H1 (cell line): ENCODE data around the gene HTR3A. TPM values are rescaled to one million over a fixed set of nuclear protein-coding genes. Genes with fewer than 3 reads are reported as not detected.

Experiments used
- CTCF ChIA-PET: fragments of 300-600 bp; sonication (Branson Sonifier 250); formaldehyde crosslinking; loops from one replicate; lab custom pipeline; 2021; ENCODE audit not compliant: partially characterized antibody; lab: Charles Lee
- POLR2A ChIA-PET: fragments of 300-600 bp; sonication (Branson Sonifier 250); formaldehyde crosslinking; loops from one replicate; lab custom pipeline; 2021; ENCODE audit warnings: inconsistent platforms; ENCODE audit not compliant: partially characterized antibody; lab: Charles Lee
- DNase-seq, 2 experiments: peaks; one replicate each; pipeline versions ENCODE4 v3.0.0 to v3.0.0-alpha.2; 2010 to 2022; ENCODE audit warnings: low spot score in 2 of 2, low read depth in 1 of 2, mixed read lengths in 1 of 2
- FAIRE-seq: peaks from 2 replicates; lab custom pipeline; 2011; peaks lifted over from hg19 to GRCh38; lab: Jason Lieb, UNC
- H2AFZ ChIP-seq: 2 replicates; pipeline ENCODE4 v1.8.1; 2012; ENCODE audit warnings: low read length, inconsistent platforms
- H2AK5ac ChIP-seq: 2 replicates; pipeline ENCODE4 v1.6.1; 2013; ENCODE audit warnings: low read depth, low read length
- H2BK120ac ChIP-seq: replicated peaks from 2 replicates; pipeline ENCODE3; 2013; ENCODE audit warnings: low read depth, low read length, inconsistent platforms
- H2BK12ac ChIP-seq: 2 replicates; pipeline ENCODE4 v1.6.1; 2013; ENCODE audit warnings: low read depth, low read length
- H2BK15ac ChIP-seq: 2 replicates; pipeline ENCODE4 v1.6.1; 2013; ENCODE audit warnings: low read length
- H2BK20ac ChIP-seq: 2 replicates; pipeline ENCODE4 v1.6.1; 2013; ENCODE audit warnings: low read length
- H2BK5ac ChIP-seq: 2 replicates; pipeline ENCODE4 v1.6.1; 2013; ENCODE audit warnings: low read depth, low read length
- H3K14ac ChIP-seq: 2 replicates; pipeline ENCODE4 v1.6.1; 2013; ENCODE audit warnings: inconsistent platforms; ENCODE audit not compliant: insufficient read length
- H3K18ac ChIP-seq: 2 replicates; pipeline ENCODE4 v1.6.1; 2013; ENCODE audit warnings: low read length; ENCODE audit errors: extremely low read depth
- H3K23ac ChIP-seq: 2 replicates; pipeline ENCODE4 v1.6.1; 2013; ENCODE audit warnings: inconsistent platforms; ENCODE audit not compliant: insufficient read length
- H3K23me2 ChIP-seq: 2 replicates; pipeline ENCODE4 v1.6.1; 2013; ENCODE audit warnings: low read depth, low read length
- H3K27ac ChIP-seq: 2 replicates; pipeline ENCODE4 v1.6.1; 2011; ENCODE audit warnings: low read depth, low read length, inconsistent platforms
- H3K27me3 ChIP-seq, 4 experiments: replicated peaks in 1 of 4; 1 replicate in 1 of 4; 2 replicates in 3 of 4; pipeline versions ENCODE4 v1.6.1 to v1.8.1; 2011 to 2013; ENCODE audit warnings: low read length in 3 of 4, mild to moderate bottlenecking in 3 of 4, inconsistent platforms in 2 of 4, mixed read lengths in 2 of 4, moderate library complexity in 1 of 4; ENCODE audit not compliant: control insufficient read depth in 3 of 4, insufficient read depth in 3 of 4; ENCODE audit errors: extremely low read depth in 1 of 4
- H3K36me3 ChIP-seq, 4 experiments: 2 replicates each; pipeline versions ENCODE4 v1.6.1 to v1.8.1; 2011 to 2013; ENCODE audit warnings: mild to moderate bottlenecking in 4 of 4, low read length in 3 of 4, moderate library complexity in 2 of 4, control low read depth in 1 of 4, inconsistent platforms in 1 of 4; ENCODE audit not compliant: insufficient read depth in 4 of 4, control insufficient read depth in 2 of 4
- H3K4ac ChIP-seq: replicated peaks from 2 replicates; pipeline ENCODE3; 2013; ENCODE audit warnings: low read length, low read depth, mixed read lengths, inconsistent platforms; ENCODE audit not compliant: insufficient read length
- H3K4me1 ChIP-seq, 4 experiments: replicated peaks in 1 of 4; 1 replicate in 1 of 4; 2 replicates in 3 of 4; pipeline versions ENCODE4 v1.6.1 to v1.8.1; 2011 to 2013; ENCODE audit warnings: low read length in 3 of 4, inconsistent platforms in 2 of 4, mixed read lengths in 1 of 4; ENCODE audit not compliant: insufficient read depth in 4 of 4, control insufficient read depth in 3 of 4
- H3K4me2 ChIP-seq, 2 experiments: 2 replicates each; pipeline versions ENCODE4 v1.6.1 to v1.8.1; 2011 to 2013; ENCODE audit warnings: low read depth in 2 of 2, low read length in 2 of 2, control low read depth in 1 of 2, inconsistent platforms in 1 of 2, mild to moderate bottlenecking in 1 of 2; ENCODE audit not compliant: insufficient read depth in 1 of 2
- H3K4me3 ChIP-seq, 4 experiments: fragments of 200-600, 300-600 bp in 1 of 4; sonication (generic), shearing (Covaris generic), sonication (Bioruptor Twin) in 1 of 4; 2 replicates each; pipeline versions ENCODE4 v1.5.1 to v1.8.1; 2011 to 2016; ENCODE audit warnings: low read length in 4 of 4, low read depth in 3 of 4, control low read depth in 2 of 4, inconsistent platforms in 2 of 4, mild to moderate bottlenecking in 2 of 4, mixed read lengths in 1 of 4, moderate library complexity in 1 of 4; ENCODE audit not compliant: insufficient read depth in 2 of 4; ENCODE audit errors: extremely low read depth in 1 of 4
- H3K56ac ChIP-seq: replicated peaks from 2 replicates; pipeline ENCODE3; 2013; ENCODE audit warnings: low read depth, mild to moderate bottlenecking, mixed read lengths, low read length, inconsistent platforms; ENCODE audit not compliant: insufficient read length
- H3K79me1 ChIP-seq: 2 replicates; pipeline ENCODE4 v1.6.1; 2013; ENCODE audit warnings: low read depth, low read length, control low read depth
- H3K79me2 ChIP-seq, 2 experiments: 2 replicates each; pipeline versions ENCODE4 v1.6.1 to v1.8.1; 2012 to 2013; ENCODE audit warnings: low read length in 2 of 2, mild to moderate bottlenecking in 2 of 2, inconsistent platforms in 1 of 2; ENCODE audit not compliant: insufficient read depth in 2 of 2, control insufficient read depth in 1 of 2
- H3K9ac ChIP-seq, 4 experiments: replicated peaks in 1 of 4; 1 replicate in 1 of 4; 2 replicates in 3 of 4; pipeline versions ENCODE4 v1.6.1 to v1.8.1; 2011 to 2013; ENCODE audit warnings: low read depth in 3 of 4, low read length in 3 of 4, control low read depth in 2 of 4, mild to moderate bottlenecking in 2 of 4, moderate library complexity in 2 of 4, inconsistent platforms in 1 of 4; ENCODE audit errors: extremely low read depth in 1 of 4
- H3K9me3 ChIP-seq, 2 experiments: 2 replicates each; pipeline versions ENCODE4 v1.6.1 to v1.8.1; 2012 to 2013; ENCODE audit warnings: mild to moderate bottlenecking in 2 of 2, moderate library complexity in 2 of 2, control low read depth in 1 of 2, inconsistent platforms in 1 of 2, low read depth in 1 of 2, low read length in 1 of 2, mixed read lengths in 1 of 2; ENCODE audit not compliant: insufficient read depth in 2 of 2
- H4K20me1 ChIP-seq, 2 experiments: replicated peaks in 1 of 2; 2 replicates each; pipeline versions ENCODE3 to v1.8.1; 2011 to 2013; ENCODE audit warnings: inconsistent platforms in 2 of 2, low read length in 2 of 2, mild to moderate bottlenecking in 1 of 2; ENCODE audit not compliant: insufficient read depth in 2 of 2, control insufficient read depth in 1 of 2
- H4K5ac ChIP-seq: 2 replicates; pipeline ENCODE4 v1.6.1; 2013; ENCODE audit warnings: low read length, low read depth, mixed read lengths, inconsistent platforms; ENCODE audit not compliant: insufficient read length
- H4K8ac ChIP-seq: 2 replicates; pipeline ENCODE4 v1.8.0; 2013; ENCODE audit warnings: mild to moderate bottlenecking, moderate library complexity, low read length, inconsistent platforms; ENCODE audit not compliant: insufficient read depth; ENCODE audit errors: extremely low read depth
- H4K91ac ChIP-seq: replicated peaks from 2 replicates; pipeline ENCODE3; 2013; ENCODE audit warnings: low read length, mixed read lengths, inconsistent platforms; ENCODE audit not compliant: insufficient read length
- ATF2 ChIP-seq: IDR thresholded peaks from 2 replicates; pipeline ENCODE4 v1.6.1; 2012; ENCODE audit warnings: low read length, inconsistent platforms
- EGR1 ChIP-seq: IDR thresholded peaks from 2 replicates; pipeline ENCODE4 v1.6.1; 2011; ENCODE audit warnings: low read depth, low read length, borderline replicate concordance
- RFX5 ChIP-seq: IDR thresholded peaks from 2 replicates; pipeline ENCODE4 v1.6.1; 2011; ENCODE audit warnings: low read depth, low read length, improper control_type of control experiment, borderline replicate concordance
- SIN3A ChIP-seq, 2 experiments: IDR thresholded peaks in 1 of 2; conservative IDR thresholded peaks in 1 of 2; 2 replicates each; pipeline ENCODE4 v1.6.1; 2011 to 2012; ENCODE audit warnings: low read length in 2 of 2, improper control_type of control experiment in 1 of 2, low read depth in 1 of 2, mild to moderate bottlenecking in 1 of 2
- SIRT6 ChIP-seq: IDR thresholded peaks from one replicate; pipeline ENCODE4 v1.7.1; 2012; ENCODE audit warnings: low read length, inconsistent platforms
- SP1 ChIP-seq: IDR thresholded peaks from 2 replicates; pipeline ENCODE4 v1.6.1; 2011; ENCODE audit warnings: low read depth, low read length
- TAF1 ChIP-seq: IDR thresholded peaks from 2 replicates; pipeline ENCODE4 v1.6.1; 2011; ENCODE audit warnings: mild to moderate bottlenecking, low read depth, low read length
- WGBS, 2 experiments: shearing (Covaris generic) in 1 of 2; methylation state at CpG; one replicate each; pipeline versions ENCODE4 v1.1.6 to v1.1.7; 2013 to 2015; ENCODE audit warnings: low lambda C conversion rate in 2 of 2, mixed read lengths in 2 of 2, inconsistent platforms in 1 of 2, low coverage in 1 of 2, missing lambda C conversion rate in 1 of 2; ENCODE audit not compliant: insufficient replicate concordance in 2 of 2, insufficient coverage in 1 of 2, insufficient read length in 1 of 2; ENCODE audit errors: extremely low coverage in 1 of 2, missing lambda C conversion rate in 1 of 2; 5-methylcytosine and 5-hydroxymethylcytosine counted together
- polyA plus RNA-seq, 7 experiments: library from polyadenylated mRNA; depleted of rRNA in 3 of 7; stranded (reverse) in 5 of 7; unstranded in 2 of 7; fragments of >200 nt in 5 of 7; fragments of 200-250 nt in 2 of 7; gene quantifications; 1 replicate in 5 of 7; 2 replicates in 1 of 7; 4 replicates in 1 of 7; pipeline versions ENCODE4 v1.2.1 to v1.2.3, GENCODE V29; 2011 to 2013; ENCODE audit warnings: missing spikeins in 2 of 7, mixed read lengths in 2 of 7
- total RNA-seq: library from RNA; stranded (reverse); fragmentation: NEBNext Ultra II Directional; extraction: Animal tissue kit (Norgen Biotek cat#: 25700); gene quantifications from 2 replicates; pipeline ENCODE4 v1.2.1, GENCODE V29; 2021

HTR3A gene
- total and polyA plus RNA-seq, 2 of the 8 experiments (the other 6 are each of a cell fraction or from before 2014, with no cell fraction given): 7.5 to 8.9 TPM

GRCh38 chr11:113989916-113990315 lies 15.0 kb downstream of the HTR3A start:
- Histone ChIP-seq H3K27ac (no peak overlapping the region), H3K23me2 (no peaks in the 10 kb centered on the region), H3K36me3 (no peaks in the 10 kb centered on the region), H4K91ac (no peak overlapping the region), H3K4ac (no peak overlapping the region), H3K79me2 (no peaks in the 10 kb centered on the region), H2BK5ac (no peak overlapping the region), H2AK5ac (no peak overlapping the region), H4K20me1 (peaks cover 0 to 6% of the 10 kb centered on the region in 2 experiments), H3K79me1 (no peaks in the 10 kb centered on the region), H3K4me1 (peaks cover 3 to 8% (median 4%) of the 10 kb centered on the region in 4 experiments; a peak in 6 of 7 replicates), H3K14ac (no peak overlapping the region), H3K4me2 (no peak overlapping the region), H3K18ac (no peak overlapping the region), H2BK15ac (no peak overlapping the region), H3K4me3 (no peak overlapping the region), H3K27me3 (no peaks in the 10 kb centered on the region), H3K9me3 (no peaks in the 10 kb centered on the region), H3K56ac (no peak overlapping the region), H2AFZ (no peak overlapping the region), H4K5ac (no peak overlapping the region), H4K8ac (no peak overlapping the region), H2BK20ac (no peak overlapping the region), H2BK120ac (no peak overlapping the region), H2BK12ac (no peak overlapping the region), H3K23ac (no peak overlapping the region), H3K9ac (no peak overlapping the region)
- ChIA-PET POLR2A (interaction anchor here (0.5 kb wide), 1 partner anchor 116 kb away, joined by 3 read pairs; no protein-coding TSS in a partner anchor), CTCF (interaction anchor here (0.6 to 16.8 kb wide), 4 partner anchors 14 to 272 kb away, joined by 3 to 280 read pairs (median 22); partner anchors contain the start of gene HTR3A)
- TF ChIP-seq SP1 (no peak), RFX5 (no peak), SIRT6 (no peak), TAF1 (no peak), SIN3A (conservative IDR thresholded peaks at IDR 0.05 in 1 of 2, IDR thresholded peaks at IDR 0.05 in 1 of 2; ENCODE audit: low read depth in 1 of 2, low read length in 2 of 2) (no peak), ATF2 (no peak), EGR1 (no peak)
- FAIRE-seq: no peak
- no peak for DNase-seq
- 86% methylated on average over 2 of the region's 2 CpGs; no CpG with 5 or more reads in 1 of the 2 experiments for WGBS, 2 experiments
